Dedifferentiated amniotic fluid mesenchymal stem cell (primary cell): ENCODE measurements around the gene PFDN2.

ENCODE experiments used
- DNase-seq: peaks from one replicate; pipeline ENCODE4 v3.0.0-alpha.2; 2016; ENCODE audit errors: extremely low spot score

The PFDN2 gene

GRCh38 chr1:161051219-161051618 is 66.6 kb downstream of the PFDN2 start:
- no peak for DNase-seq
